DMS153 treated with DMSO at 0.1 percent for 48 hours (cell line): Measurements from ENCODE around the gene RHBDL2.
"Not testable (repeated sequence)": the region's sequence is repeated elsewhere in the genome, so short reads cannot be mapped to it uniquely, and the experiment has no call there.

Experiments
- DNase-seq: peaks from one replicate; lab custom pipeline; 2025; ENCODE audit not compliant: unreplicated experiment; lab: John Stamatoyannopoulos, UW

Gene RHBDL2, protein sequence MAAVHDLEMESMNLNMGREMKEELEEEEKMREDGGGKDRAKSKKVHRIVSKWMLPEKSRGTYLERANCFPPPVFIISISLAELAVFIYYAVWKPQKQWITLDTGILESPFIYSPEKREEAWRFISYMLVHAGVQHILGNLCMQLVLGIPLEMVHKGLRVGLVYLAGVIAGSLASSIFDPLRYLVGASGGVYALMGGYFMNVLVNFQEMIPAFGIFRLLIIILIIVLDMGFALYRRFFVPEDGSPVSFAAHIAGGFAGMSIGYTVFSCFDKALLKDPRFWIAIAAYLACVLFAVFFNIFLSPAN

DNA sequence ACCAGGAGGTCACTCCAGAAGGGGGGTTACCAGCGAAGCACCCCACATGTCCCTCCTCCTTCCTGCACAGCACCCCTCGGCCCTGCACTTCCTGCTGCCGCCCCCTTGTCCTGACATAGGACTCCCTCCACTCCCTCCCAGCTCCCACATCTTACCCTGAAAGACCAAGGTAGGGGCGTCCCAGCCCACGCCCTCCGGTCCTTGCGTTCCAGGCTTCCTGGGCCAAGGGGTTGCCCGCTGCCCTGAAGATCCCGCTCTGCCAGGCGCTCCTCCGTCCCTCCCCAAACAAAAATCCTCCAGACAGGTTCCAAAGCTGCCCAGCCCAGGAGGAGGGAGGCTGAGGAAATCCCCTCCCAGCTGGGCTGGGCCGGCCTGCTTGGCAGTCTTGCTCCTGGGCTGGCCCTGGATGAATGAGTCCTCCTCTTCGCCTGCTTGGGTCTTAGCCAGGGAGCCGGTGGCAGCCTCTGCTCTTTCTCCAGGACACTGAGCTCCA is at the start of gene RHBDL2:
TSS of gene RHBDL2 (minus strand) at position 304 of the 493 bp plus-strand sequence. CDS start 22,618 bp downstream, outside the sequence.
- no peak for DNase-seq

DNA sequence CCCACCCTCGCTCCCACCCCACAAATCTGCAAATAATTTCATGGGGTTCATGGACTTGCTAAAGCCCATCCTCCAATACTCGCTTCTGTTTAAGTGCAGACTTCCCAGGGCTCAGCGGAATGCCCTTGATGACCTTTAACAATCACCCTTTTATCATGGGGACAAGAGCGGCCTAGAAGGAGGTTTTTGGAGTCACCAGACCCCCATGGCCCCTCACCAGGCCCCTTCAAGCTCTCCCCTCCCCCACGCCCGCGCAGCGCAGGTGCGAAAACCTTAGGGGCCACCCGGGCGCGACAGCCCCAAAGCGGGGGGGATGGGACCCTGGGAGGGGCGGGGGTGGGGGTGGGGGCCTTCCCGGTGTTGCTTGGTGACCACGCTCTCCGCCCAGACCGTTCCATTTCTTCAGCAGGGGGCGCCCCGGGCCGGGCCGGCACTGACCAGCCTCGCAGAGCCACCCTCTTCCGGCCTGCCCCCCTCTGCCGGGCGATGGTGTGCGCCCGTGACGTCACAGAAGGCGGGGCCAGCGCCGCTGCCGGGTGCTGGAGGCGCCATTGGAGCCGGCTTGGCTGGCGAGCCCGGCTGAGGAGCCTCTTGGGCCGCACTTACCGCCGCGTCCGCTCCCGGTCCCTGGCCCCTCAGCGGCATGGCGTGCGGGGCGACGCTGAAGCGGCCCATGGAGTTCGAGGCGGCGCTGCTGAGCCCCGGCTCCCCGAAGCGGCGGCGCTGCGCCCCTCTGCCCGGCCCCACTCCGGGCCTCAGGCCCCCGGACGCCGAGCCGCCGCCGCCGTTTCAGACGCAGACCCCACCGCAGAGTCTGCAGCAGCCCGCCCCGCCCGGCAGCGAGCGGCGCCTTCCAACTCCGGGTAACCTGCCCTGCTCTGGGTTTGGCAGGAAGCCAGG is 49.4 kb upstream of the RHBDL2 start, which contains the start of gene AKIRIN1:
TSS of gene AKIRIN1 (plus strand) at position 539 of the 900 bp plus-strand sequence. CDS start at position 644, 105 bp downstream.
- peak; percentile 99 for DNase-seq

GRCh38 chr1:38990386-38990737 is 48.7 kb upstream of the RHBDL2 start:
- no peak for DNase-seq

GRCh38 chr1:38989979-38990378 is 48.3 kb upstream of the RHBDL2 start:
- DNase-seq = no peak

DNA sequence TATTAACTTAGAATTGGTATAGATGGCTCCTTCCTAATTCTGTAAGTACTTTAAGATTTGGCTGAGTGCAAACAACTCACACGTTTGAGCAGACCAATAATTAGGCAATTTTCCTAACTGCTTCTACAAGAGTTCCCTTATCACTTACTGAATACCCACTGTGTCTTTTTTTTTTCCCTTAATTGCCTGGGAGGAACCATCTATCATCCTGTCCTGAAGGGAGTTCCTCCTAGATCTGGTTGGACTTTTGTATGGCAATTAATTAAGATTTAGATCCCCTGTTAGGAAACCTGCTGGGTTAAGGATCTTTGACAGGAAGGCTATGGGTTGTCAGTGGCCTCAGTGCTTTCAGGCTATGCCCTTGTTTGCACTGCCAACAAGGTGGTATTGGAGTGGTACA is 37.8 kb upstream of the RHBDL2 start:
- DNase-seq = not testable (repeated sequence)

DNA sequence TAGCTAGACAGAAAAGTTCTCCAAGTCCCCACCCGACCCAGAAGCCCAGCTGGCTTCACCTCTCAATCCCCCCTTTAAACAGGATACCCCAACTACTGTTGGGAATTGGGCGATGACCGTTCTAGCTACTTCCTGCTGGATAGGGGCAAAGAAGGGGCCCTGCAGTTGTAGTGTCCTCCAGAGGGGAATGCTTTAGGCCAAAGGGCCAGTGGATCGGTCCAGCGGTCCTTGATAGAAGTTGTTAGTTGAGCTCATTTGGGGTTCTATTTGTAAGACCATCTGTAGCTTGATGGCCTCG is 36.6 kb upstream of the RHBDL2 start:
- not testable (repeated sequence) for DNase-seq

DNA sequence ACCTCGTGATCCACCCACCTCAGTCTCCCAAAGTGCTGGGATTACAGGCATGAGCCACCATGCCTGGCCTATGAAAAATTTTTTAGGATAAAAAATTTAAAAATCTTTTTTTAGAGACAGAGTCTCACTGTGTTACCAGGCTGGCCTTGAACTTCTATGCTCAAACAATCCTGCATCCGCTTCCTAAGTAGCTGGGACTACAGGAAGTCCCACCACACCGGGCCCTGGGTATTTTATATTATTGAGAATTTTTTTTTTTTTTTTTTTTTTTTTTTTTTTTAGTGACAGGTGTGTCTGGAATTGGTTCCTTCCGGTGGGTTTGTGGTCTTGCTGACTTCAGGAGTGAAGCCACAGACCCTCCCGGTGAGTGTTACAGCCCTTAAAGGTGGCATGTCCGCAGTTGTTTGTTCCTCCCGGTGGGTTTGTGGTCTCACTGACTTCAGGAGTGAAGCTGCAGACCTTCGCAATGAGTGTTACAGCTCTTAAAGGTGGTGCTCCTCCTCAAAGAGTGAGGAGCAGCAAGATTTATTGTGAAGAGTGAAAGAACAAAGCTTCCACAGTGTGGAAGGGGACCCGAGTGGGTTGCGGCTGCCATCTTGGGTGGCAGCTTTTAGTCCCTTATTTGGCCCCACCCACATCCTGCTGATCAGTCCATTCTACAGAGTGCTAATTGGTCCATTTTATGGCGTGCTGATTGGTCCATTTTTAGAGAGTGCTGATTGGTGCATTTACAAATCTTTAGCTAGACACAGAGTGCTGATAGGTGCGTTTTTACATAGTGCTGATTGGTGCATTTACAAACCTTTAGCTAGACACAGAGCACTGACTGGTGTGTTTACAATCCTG is 36.0 kb upstream of the RHBDL2 start:
- not testable (repeated sequence) for DNase-seq

- DNase-seq = no peak
These were observed 32.2 kb upstream of the RHBDL2 start for GRCh38 chr1:38973659-38974437.

DNA sequence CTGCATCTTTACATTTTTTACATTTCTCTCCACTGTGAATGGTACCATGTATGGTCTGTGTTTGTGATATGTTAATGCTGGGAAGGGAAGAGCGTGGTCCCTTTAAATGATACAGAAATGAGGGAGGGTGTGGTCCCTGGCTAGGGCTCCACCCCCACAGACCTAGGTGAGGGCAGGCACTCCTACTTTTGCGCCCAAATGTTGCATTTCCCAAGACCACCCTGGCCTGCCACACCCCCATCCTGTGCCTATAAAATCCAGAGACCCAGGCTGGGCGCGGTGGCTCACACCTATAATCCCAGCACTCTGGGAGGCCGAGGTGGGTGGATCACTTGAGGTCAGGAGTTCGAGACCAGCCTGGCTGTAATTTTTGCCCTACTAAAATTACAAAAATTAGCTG is 31.5 kb upstream of the RHBDL2 start:
- not testable (repeated sequence) for DNase-seq

DNA sequence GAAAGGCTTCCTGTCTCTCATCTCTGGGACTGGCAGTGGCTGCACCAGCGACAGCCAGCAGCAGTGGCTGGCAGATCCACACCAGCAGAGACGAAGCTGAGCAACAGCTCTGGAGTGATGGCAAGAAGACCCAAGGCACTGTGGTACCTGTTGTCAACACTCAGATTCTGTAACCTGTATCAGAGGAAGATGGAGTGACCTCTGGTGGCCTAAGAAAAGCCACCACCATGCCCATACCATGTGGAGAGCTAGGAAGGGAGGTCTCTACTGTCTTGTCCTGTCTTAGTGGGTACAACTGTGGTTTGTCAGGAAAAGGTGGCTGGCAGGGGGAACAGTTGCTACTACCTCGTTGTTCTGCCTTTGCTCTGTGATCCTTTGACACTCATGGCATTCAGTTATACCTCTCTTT is 22.5 kb upstream of the RHBDL2 start:
- DNase-seq = no peak

DNA sequence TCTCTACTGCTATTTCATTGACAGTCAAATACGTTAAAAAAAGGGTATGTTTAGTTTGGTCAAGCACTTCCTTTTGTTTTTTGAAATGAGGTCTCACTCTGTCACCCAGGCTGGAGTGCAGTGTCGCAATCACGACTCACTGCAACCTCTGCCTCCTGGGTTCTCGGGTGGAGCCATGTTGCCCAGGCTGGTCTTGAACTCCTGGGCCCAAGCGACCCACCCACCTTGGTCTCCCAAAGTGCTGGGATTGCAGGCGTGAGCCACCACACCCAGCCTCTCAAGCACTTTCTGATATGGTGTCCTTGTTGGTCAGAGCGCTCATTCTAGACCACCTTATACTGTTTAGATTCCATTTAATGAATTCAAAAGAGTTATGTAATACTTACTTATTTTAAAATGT is 20.9 kb upstream of the RHBDL2 start:
- DNase-seq = no peak

DNA sequence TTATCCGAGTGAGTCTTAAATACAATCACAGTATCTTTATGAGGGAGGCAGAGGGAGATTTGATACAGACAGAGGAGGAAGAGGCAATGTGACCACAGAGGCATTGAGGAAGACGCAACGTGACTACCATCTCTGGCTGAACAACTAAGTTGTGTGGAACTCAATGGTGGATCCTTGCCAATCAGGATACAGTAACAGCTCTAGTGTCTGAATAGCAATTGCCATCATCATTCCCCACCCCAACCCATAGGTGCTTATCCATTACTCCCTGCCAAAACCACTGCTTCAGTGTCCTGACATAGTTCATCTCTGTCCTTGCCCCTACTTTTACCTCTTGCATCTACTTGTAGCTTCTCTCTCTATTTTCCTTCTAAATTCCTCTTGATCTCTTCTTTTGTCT is 20.5 kb upstream of the RHBDL2 start:
- no peak for DNase-seq

DNA sequence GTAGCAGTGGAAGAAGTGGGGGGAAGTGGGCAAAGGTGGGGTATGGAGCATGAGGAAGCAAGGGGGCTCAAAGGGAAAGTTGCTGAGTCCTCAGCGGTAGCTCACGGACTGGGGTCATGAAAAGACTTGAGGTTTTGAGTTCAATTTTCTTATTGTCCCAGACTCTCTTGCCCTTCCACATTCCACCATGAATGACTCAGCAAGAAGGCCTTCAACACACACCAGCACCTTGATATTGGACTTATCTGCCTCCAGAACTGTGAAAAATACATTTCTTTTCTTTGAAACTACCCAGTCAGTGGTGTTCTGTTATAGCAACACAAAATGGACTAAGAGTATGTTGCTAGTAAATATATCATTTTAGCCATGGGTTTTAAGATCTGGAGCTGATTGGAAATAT is 17.3 kb upstream of the RHBDL2 start:
- DNase-seq = no peak

- DNase-seq = no peak
These were observed 11.8 kb upstream of the RHBDL2 start for GRCh38 chr1:38953433-38953860.

DNA sequence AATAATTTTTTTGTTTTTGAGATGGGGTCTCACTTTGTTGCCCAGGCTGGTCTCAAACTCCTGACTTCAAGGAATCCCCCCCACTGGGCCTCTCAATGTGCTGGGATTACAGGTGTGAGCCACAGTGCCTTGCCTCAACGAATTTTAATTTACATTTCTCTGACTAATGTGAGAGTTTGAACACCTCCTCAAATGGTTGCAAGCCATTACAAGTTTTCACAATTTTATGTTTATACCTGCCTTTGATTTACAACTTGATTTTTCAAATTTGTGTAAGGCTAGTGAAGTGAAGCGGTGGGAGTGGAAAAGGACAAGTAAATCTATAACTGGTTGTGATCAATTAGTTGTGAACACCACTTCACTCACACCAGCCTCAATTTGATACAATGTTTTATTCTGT is 8.9 kb upstream of the RHBDL2 start:
- no peak for DNase-seq

GRCh38 chr1:38944547-38944946 is 2.9 kb upstream of the RHBDL2 start:
- no peak for DNase-seq

DNA sequence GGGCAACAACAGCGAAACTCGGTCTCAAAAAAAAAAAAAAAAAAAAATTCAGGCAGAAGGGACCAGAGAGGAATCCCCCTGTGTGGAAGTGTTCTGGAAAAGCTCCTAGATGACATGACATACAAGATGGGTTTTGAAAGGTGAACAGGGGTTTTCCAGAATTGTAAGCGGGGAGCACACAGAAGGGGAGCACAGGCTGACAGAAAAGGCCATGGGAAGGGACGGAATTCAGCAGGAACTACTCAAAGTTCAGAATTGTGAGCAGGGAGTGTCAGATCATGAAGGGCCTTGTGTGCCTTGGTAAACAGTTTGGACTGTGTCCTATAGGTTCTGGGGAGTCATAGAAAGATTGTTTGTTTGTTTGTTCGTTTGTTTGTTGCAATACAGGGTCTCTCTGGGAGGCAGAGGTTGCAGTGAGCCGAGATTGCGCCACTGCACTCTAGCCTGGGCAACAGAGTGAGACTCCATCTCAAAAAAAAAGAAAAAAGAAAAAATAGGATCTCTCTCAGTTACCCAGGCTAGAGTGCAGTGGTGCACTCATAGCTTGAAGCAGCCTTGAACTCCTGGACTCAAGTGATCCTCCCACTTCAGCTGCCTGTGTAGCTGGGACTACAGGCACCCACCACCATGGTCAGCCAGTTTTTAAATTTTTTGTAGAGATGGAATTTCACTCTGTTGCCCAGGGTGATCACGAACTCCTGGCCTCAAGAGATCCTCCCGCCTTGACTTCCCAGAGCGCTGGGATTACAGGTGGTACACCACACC is 1.2 kb upstream of the RHBDL2 start:
- DNase-seq = no peak

DNA sequence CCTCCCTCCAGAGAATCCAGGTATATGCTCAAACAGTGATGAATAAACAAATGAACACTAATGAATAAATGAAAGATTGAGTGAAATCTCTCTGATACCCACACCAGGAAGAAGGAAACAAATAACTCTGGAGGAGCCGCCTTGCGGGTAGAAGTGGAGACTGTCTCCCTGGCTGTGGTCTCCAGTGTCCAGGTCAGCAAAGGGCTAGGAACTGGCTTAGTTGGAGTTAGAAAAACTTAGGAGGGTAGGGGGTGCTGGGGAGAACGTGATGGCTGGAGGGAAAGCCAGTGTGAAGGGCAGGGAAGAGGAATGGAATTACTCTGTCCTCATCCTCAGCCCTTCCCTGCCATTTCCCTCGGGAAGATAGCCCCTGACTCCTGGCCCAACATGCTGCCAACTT is 537 bp downstream of the RHBDL2 start:
- no peak for DNase-seq

DNA sequence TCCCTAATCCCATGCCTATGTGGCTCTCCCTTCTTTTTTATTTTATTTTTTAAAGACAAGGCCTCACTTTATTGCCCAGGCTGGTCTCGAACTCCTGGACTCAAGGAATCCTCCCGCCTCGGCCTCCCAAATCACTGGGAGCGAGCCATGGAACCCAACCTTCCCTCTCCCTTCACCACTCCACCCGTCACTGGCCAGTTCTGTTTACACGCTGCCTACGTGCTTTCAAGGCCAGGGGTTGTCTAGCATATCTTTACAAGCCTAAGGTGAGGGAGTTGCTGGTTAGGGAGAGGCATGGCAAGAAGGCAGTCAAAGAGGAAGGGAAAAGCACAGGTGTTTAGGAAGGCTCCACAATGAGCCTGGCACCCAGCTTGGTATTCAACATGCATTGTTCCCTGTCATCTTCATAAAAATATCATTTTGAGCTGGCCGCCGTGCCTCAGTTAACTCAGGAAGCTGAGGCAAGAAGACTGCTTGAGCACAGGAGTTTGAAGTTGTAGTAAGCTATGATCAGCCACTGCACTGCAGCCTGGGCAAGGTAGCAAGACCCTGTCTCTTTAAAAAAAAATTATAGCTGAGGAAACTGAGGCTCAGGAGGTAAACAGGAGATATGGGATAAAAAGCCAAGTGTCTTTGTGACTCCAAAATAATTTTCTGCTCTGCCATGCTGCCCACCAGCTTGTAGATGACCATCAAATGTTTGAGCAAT is 1.1 kb downstream of the RHBDL2 start:
- no peak for DNase-seq
